ENCODE measurements around the gene SEMA5A. TPM values are rescaled to one million over a fixed set of nuclear protein-coding genes. Genes with fewer than 3 reads are reported as not detected.
A peak's percentile ranks its signal among the peaks of the same experiment; 100 is the strongest.

Gene SEMA5A
- total RNA-seq, 1 donor from 2014 or later: 13.8 TPM

- FAIRE-seq: peak; percentile 41
- Histone ChIP-seq H3K4me2 (ENCODE audit: low read length) (peak overlapping the region; percentile 71), H3K4me3 (ENCODE audit: insufficient read depth, low read depth, low read length) (no peak overlapping the region), H4K20me1 (ENCODE audit: insufficient read depth, low read length) (peaks cover 32% of the 10 kb centered on the region), H3K9me3 (ENCODE audit: insufficient read depth, low read depth, low read length) (no peaks in the 10 kb centered on the region), H3K9ac (ENCODE audit: low read length) (peak overlapping the region; percentile 40), H3K4me1 (ENCODE audit: insufficient read depth, low read length) (peaks cover 18% of the 10 kb centered on the region), H3K27me3 (ENCODE audit: insufficient read depth, low read length) (peaks cover 27% of the 10 kb centered on the region), H3K79me2 (ENCODE audit: insufficient read depth, low read length) (no peaks in the 10 kb centered on the region), H2AFZ (ENCODE audit: low read depth, low read length) (no peak overlapping the region), H3K27ac (ENCODE audit: low read depth, low read length) (no peak overlapping the region), H3K36me3 (ENCODE audit: insufficient read depth, low read length) (no peaks in the 10 kb centered on the region)
- Mint-ChIP-seq H3K4me1 (ENCODE audit: low read depth, unreplicated experiment) (peaks cover 44% of the 10 kb centered on the region), H3K27me3 (ENCODE audit: low read depth, unreplicated experiment) (no peaks in the 10 kb centered on the region), H3K9me3 (ENCODE audit: unreplicated experiment) (no peaks in the 10 kb centered on the region), H3K4me3 (ENCODE audit: unreplicated experiment) (peak overlapping the region; percentile 31), H3K36me3 (ENCODE audit: low read depth, unreplicated experiment) (peaks cover 2% of the 10 kb centered on the region), H3K27ac (ENCODE audit: unreplicated experiment) (peak overlapping the region; percentile 83)
- no peak for TF ChIP-seq EZH2 (IDR thresholded peaks at IDR 0.05; ENCODE audit: insufficient read depth, low read length)
- TF ChIP-seq CTCF (IDR thresholded peaks at IDR 0.05; ENCODE audit: insufficient read depth, low read depth, low read length): no peak
- no peak for DNase-seq (ENCODE audit: low read depth)
Measured at GRCh38 chr5:9455826-9456434, 89.9 kb downstream of the SEMA5A start.

- no peak overlapping the region for H3K4me3 Mint-ChIP-seq (ENCODE audit: unreplicated experiment)
Measured at GRCh38 chr5:9454491-9454890, 91.4 kb downstream of the SEMA5A start.

More at GRCh38 chr5:9454491-9454890, 91.4 kb downstream of the SEMA5A start:
- Histone ChIP-seq H3K36me3 (ENCODE audit: insufficient read depth, low read length) (no peaks in the 10 kb centered on the region), H3K9ac (ENCODE audit: low read length) (no peak overlapping the region), H3K27ac (ENCODE audit: low read depth, low read length) (no peak overlapping the region), H2AFZ (ENCODE audit: low read depth, low read length) (no peak overlapping the region), H3K4me1 (ENCODE audit: insufficient read depth, low read length) (peaks cover 18% of the 10 kb centered on the region), H3K4me3 (ENCODE audit: insufficient read depth, low read depth, low read length) (no peak overlapping the region), H3K9me3 (ENCODE audit: insufficient read depth, low read depth, low read length) (no peaks in the 10 kb centered on the region), H3K4me2 (ENCODE audit: low read length) (no peak overlapping the region), H3K27me3 (ENCODE audit: insufficient read depth, low read length) (peaks cover 27% of the 10 kb centered on the region), H4K20me1 (ENCODE audit: insufficient read depth, low read length) (peaks cover 37% of the 10 kb centered on the region), H3K79me2 (ENCODE audit: insufficient read depth, low read length) (no peaks in the 10 kb centered on the region)
- no peak for TF ChIP-seq EZH2 (IDR thresholded peaks at IDR 0.05; ENCODE audit: insufficient read depth, low read length)
- no peak for TF ChIP-seq CTCF (IDR thresholded peaks at IDR 0.05; ENCODE audit: insufficient read depth, low read depth, low read length)
- FAIRE-seq (no peak), DNase-seq (ENCODE audit: low read depth) (no peak)
- Mint-ChIP-seq H3K27ac (ENCODE audit: unreplicated experiment) (no peak overlapping the region), H3K4me1 (ENCODE audit: low read depth, unreplicated experiment) (peaks cover 44% of the 10 kb centered on the region), H3K27me3 (ENCODE audit: low read depth, unreplicated experiment) (peaks cover 2% of the 10 kb centered on the region), H3K36me3 (ENCODE audit: low read depth, unreplicated experiment) (peaks cover 2% of the 10 kb centered on the region), H3K9me3 (ENCODE audit: unreplicated experiment) (no peaks in the 10 kb centered on the region)

Measured in astrocyte (in vitro differentiated cells and primary cell).